Prostate gland (tissue), 2 donors: ENCODE results near the gene IKZF4. TPM values are rescaled to one million over a fixed set of nuclear protein-coding genes. Genes with fewer than 3 reads are reported as not detected.
"Not testable (repeated sequence)": the region's sequence is repeated elsewhere in the genome, so short reads cannot be mapped to it uniquely, and the experiment has no call there.

Source experiments
- DNase-seq: peaks from one replicate; pipeline ENCODE4 v3.0.0-alpha.2; 2019; ENCODE audit warnings: low spot score
- H3K27ac ChIP-seq, 2 donors: fragments of 200-600 bp; sonication (generic); 2 replicates each; pipeline ENCODE4 v1.5.1; 2017 to 2019
- H3K27me3 ChIP-seq: fragments of 200-600 bp; sonication (generic); replicated peaks from 2 replicates; pipeline ENCODE4 v1.5.1; 2019; ENCODE audit not compliant: insufficient read depth
- H3K36me3 ChIP-seq, 2 donors: fragments of 200-600 bp; sonication (generic); 1 replicate in 1 of 2; 2 replicates in 1 of 2; pipeline versions ENCODE4 v1.5.1 to v1.8.1; 2017 to 2019
- H3K4me1 ChIP-seq: fragments of 200-600 bp; sonication (generic); replicated peaks from 2 replicates; pipeline ENCODE4 v1.5.1; 2019
- H3K4me3 ChIP-seq, 2 donors: fragments of 200-600 bp; sonication (generic); 2 replicates each; pipeline ENCODE4 v1.5.1; 2017 to 2019
- H3K9me3 ChIP-seq: fragments of 200-600 bp; sonication (generic); 2 replicates; pipeline ENCODE4 v1.5.1; 2017
- POLR2A ChIP-seq: fragments of 450-650 bp; IDR thresholded peaks from one replicate; pipeline ENCODE4 v1.6.1; 2016; ENCODE audit warnings: antibody characterized with exemption, mild to moderate bottlenecking
- POLR2AphosphoS5 ChIP-seq: sonication (generic); formaldehyde crosslinking; IDR thresholded peaks from one replicate; pipeline ENCODE4 v1.6.1; 2017; ENCODE audit warnings: antibody characterized with exemption
- WGBS: methylation state at CpG from one replicate; pipeline ENCODE4 v1.1.5; 2018; 5-methylcytosine and 5-hydroxymethylcytosine counted together
- intact Hi-C: fragments of 100-400 bp; cut with DNase I; formaldehyde crosslinking; loops from one replicate; pipeline ENCODE4 v1.14.2; 2022
- total RNA-seq, 2 donors: library from RNA; depleted of rRNA; stranded (reverse); fragments of >200 nt; gene quantifications; one replicate each; pipeline ENCODE4 v1.1.0, GENCODE V29; 2016
- TF ChIP-seq, protein P1 (sequence below), 4 experiments: fragments of 200-600 bp in 2 of 4; fragments of 450-650 bp in 2 of 4; sonication (generic) in 2 of 4; IDR thresholded peaks; 1 replicate in 3 of 4; 2 replicates in 1 of 4; pipeline ENCODE4 v1.5.1; 2016 to 2019; ENCODE audit warnings: antibody characterized with exemption in 4 of 4, mild to moderate bottlenecking in 2 of 4, moderate library complexity in 2 of 4

Gene IKZF4
- total RNA-seq, 2 donors from 2014 or later, result 2.2 to 6.2 TPM

DNA sequence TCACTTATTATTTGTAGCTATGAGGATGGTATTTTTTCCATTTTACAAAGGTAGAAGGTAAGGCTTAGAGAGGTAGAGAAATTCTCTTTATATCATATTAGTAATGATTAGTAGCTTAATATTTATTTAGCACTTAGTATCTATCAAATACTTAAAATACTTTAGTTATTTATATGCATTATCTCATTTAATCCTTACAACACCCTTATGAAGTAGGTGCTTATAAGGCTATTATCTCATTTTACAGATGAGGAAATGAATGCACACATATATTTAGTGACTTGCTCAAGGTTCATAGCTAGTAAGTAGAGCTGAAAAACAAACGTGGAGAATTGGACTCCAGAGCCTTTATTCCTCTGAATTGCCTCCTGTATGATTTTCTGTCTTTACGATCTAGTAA is 36.0 kb upstream of the IKZF4 start:
- peaks cover 0 to 6% of the 10 kb centered on the region in 2 donors for H3K36me3 ChIP-seq
- intact Hi-C loops, result no loop called here
- 68% methylated on average over 2 of the region's 2 CpGs for WGBS

DNA sequence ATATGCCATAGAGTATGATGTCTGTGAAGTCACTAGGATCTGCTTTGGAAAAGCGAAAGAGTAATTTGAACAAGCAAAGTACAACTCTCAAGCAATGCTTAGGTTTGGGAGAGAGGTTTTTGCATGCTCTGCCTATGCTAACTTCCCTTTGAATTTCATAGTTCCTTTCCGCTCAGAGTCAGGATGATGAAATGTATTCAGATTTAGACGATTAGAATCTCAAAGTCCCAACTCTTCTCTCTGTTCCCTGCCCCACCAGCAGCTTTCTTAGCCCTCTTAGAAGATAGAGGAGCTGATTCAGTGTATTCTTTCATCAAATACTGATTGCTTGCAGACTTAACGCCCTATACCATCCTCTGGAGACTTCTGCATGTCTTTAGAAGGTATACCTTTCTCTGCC is 35.5 kb upstream of the IKZF4 start:
- no peak overlapping the region for H3K4me3 ChIP-seq
- H3K4me1 ChIP-seq, result no peaks in the 10 kb centered on the region
- intact Hi-C loops, result no loop called here
- no peak for DNase-seq
- WGBS, result 92% methylated on average over 4 of the region's 4 CpGs
- no peaks in the 10 kb centered on the region for H3K9me3 ChIP-seq
- H3K36me3 ChIP-seq, result peaks cover 0 to 11% of the 10 kb centered on the region in 2 donors
- H3K27me3 ChIP-seq, result no peaks in the 10 kb centered on the region
- TF ChIP-seq POLR2AphosphoS5 (no peak), POLR2A (no peak)
- TF ChIP-seq, protein P1, sequence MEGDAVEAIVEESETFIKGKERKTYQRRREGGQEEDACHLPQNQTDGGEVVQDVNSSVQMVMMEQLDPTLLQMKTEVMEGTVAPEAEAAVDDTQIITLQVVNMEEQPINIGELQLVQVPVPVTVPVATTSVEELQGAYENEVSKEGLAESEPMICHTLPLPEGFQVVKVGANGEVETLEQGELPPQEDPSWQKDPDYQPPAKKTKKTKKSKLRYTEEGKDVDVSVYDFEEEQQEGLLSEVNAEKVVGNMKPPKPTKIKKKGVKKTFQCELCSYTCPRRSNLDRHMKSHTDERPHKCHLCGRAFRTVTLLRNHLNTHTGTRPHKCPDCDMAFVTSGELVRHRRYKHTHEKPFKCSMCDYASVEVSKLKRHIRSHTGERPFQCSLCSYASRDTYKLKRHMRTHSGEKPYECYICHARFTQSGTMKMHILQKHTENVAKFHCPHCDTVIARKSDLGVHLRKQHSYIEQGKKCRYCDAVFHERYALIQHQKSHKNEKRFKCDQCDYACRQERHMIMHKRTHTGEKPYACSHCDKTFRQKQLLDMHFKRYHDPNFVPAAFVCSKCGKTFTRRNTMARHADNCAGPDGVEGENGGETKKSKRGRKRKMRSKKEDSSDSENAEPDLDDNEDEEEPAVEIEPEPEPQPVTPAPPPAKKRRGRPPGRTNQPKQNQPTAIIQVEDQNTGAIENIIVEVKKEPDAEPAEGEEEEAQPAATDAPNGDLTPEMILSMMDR (IDR thresholded peaks at IDR 0.05), result no peak
- no peak overlapping the region for H3K27ac ChIP-seq

More for the DNA sequence above, 36.0 kb upstream of the IKZF4 start:
- no peak for DNase-seq
- Histone ChIP-seq H3K4me1 (no peaks in the 10 kb centered on the region), H3K9me3 (no peaks in the 10 kb centered on the region), H3K4me3 (no peak overlapping the region), H3K27ac (no peak overlapping the region), H3K27me3 (no peaks in the 10 kb centered on the region)
- TF ChIP-seq POLR2AphosphoS5, result no peak
- no peak for TF ChIP-seq POLR2A
- TF ChIP-seq, protein P1 (IDR thresholded peaks at IDR 0.05), result no peak

DNA sequence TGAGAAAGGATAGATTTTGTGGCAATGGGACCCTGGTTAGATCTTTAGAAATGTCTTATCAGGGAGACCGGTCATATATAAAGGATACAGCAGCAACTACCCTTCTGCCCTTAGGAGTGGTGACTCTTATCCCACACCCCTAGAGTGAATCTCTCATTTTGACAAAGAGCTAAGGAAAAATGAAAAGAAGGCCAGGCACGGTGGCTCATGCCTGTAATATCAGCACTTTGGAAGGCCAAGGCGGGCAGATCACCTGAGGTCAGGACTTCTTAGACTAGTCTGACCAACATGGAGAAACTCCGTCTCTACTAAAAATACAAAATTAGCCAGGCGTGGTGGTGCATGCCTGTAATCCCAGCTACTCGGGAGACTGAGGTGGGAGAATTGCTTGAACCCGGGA is 34.9 kb upstream of the IKZF4 start:
- H3K36me3 ChIP-seq, result peaks cover 0 to 18% of the 10 kb centered on the region in 2 donors
- WGBS, result 94% methylated on average over 7 of the region's 7 CpGs
- H3K27me3 ChIP-seq, H3K4me1 ChIP-seq, intact Hi-C loops, H3K27ac ChIP-seq, DNase-seq, H3K4me3 ChIP-seq, H3K9me3 ChIP-seq: not testable (repeated sequence)

- Histone ChIP-seq H3K4me1 (no peaks in the 10 kb centered on the region), H3K36me3 (peaks cover 5 to 46% of the 10 kb centered on the region in 2 donors), H3K27me3 (no peaks in the 10 kb centered on the region), H3K9me3 (no peaks in the 10 kb centered on the region), H3K27ac (no peak overlapping the region), H3K4me3 (no peak overlapping the region)
- intact Hi-C loops, result loop anchor here (5.0 to 10.0 kb wide), 2 partner anchors 41 to 114 kb away; partner anchors contain the start of gene PA2G4
- 77% methylated on average over 3 of the region's 3 CpGs for WGBS
- TF ChIP-seq POLR2AphosphoS5 (no peak), POLR2A (no peak)
- TF ChIP-seq, protein P1 (IDR thresholded peaks at IDR 0.05), result no peak
- DNase-seq, result no peak
These were observed 29.7 kb upstream of the IKZF4 start for GRCh38 chr12:55991110-55991509.

DNA sequence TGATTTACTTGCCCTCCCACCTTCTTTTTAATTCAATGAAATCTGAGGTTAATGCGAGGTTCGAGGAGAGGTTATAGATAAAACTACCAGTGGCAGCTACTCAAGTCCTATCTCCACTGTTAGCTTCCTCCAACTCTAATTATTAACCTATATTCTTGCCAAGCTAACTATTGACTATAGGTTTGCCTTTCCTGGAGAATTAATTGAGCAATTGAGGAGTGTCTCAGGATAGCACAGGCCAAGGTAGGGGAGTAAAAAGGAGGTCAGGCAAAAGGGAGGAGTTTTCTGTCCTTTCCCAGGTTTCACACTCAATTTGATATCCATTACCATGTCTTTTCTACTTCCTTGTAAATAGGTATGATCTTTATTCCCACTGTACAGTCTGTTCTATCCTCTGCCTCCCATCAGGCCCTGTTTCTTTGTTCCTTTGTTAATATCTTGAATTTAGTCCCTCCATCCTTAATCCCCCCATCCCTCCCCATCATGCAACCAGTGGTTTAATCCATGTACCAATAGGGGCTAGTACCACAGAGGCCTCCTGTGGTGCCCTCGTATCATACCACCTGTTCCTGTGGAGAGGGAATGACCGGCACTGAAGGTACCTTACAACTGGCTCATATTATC is 27.5 kb upstream of the IKZF4 start:
- DNase-seq, result no peak
- Histone ChIP-seq H3K27me3 (no peaks in the 10 kb centered on the region), H3K36me3 (peaks cover 5 to 46% of the 10 kb centered on the region in 2 donors), H3K4me1 (peaks cover 6% of the 10 kb centered on the region), H3K9me3 (no peaks in the 10 kb centered on the region), H3K4me3 (no peak overlapping the region), H3K27ac (no peak overlapping the region)
- TF ChIP-seq POLR2AphosphoS5, result no peak
- TF ChIP-seq, protein P1 (IDR thresholded peaks at IDR 0.05), result no peak
- TF ChIP-seq POLR2A, result no peak
- WGBS, result 65% methylated on average over 4 of the region's 4 CpGs
- intact Hi-C loops, result loop anchor here (5.0 to 10.0 kb wide), 2 partner anchors 39 to 111 kb away; partner anchors contain the start of gene PA2G4
